Erythroblast (primary cell): Measurements from ENCODE around the gene POU2AF3.
"Not testable (repeated sequence)": the region's sequence is repeated elsewhere in the genome, so short reads cannot be mapped to it uniquely, and the experiment has no call there.

Experiments used
- DNase-seq, 2 experiments: peaks; one replicate each; lab custom pipeline; 2025; lab: John Stamatoyannopoulos, UW
- GATA1 ChIP-seq: IDR thresholded peaks from 2 replicates; pipeline ENCODE4 v1.6.1; 2011; ENCODE audit warnings: low read depth, mild to moderate bottlenecking, control low read depth, low read length, moderate library complexity
- POLR2A ChIP-seq: IDR thresholded peaks from 2 replicates; pipeline ENCODE4 v1.6.1; 2011; ENCODE audit warnings: mild to moderate bottlenecking, low read length

POU2AF3 gene

DNA sequence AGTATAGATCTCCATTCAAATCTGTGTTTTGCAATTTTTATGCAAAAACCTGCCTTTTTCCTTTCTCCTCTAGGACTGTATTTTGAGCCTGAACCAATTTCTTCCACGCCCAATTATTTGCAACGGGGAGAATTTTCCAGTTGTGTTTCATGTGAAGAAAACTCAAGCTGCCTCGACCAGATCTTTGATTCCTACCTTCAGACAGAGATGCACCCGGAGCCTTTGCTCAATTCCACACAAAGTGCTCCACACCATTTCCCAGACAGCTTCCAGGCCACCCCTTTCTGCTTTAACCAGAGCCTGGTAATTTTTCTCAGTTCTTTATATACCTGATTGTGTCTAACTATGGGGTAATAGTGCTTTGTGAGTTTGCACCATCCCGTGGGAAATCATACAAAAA, 8.0 kb downstream of the POU2AF3 start:
- no peak for TF ChIP-seq POLR2A
- TF ChIP-seq GATA1 = no peak

GRCh38 chr11:111307472-111308108, 9.2 kb downstream of the POU2AF3 start:
- no peak for TF ChIP-seq POLR2A
- no peak for TF ChIP-seq GATA1
- no peak for DNase-seq

More for the DNA sequence above, 8.0 kb downstream of the POU2AF3 start:
- no peak for DNase-seq

DNA sequence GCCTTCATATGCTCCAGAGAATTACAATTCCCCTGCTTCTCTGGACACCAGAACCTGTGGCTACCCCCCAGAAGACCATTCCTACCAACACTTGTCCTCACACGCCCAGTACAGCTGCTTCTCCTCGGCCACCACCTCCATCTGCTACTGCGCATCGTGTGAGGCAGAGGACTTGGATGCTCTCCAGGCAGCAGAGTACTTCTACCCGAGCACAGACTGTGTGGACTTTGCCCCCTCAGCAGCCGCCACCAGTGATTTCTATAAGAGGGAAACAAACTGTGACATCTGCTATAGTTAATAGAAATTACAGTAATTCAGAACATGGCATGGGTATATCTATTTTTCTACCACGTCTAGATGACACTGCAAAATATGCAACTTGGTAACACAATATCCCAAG, 9.8 kb downstream of the POU2AF3 start:
- no peak for TF ChIP-seq GATA1
- TF ChIP-seq POLR2A = no peak
- DNase-seq = no peak

DNA sequence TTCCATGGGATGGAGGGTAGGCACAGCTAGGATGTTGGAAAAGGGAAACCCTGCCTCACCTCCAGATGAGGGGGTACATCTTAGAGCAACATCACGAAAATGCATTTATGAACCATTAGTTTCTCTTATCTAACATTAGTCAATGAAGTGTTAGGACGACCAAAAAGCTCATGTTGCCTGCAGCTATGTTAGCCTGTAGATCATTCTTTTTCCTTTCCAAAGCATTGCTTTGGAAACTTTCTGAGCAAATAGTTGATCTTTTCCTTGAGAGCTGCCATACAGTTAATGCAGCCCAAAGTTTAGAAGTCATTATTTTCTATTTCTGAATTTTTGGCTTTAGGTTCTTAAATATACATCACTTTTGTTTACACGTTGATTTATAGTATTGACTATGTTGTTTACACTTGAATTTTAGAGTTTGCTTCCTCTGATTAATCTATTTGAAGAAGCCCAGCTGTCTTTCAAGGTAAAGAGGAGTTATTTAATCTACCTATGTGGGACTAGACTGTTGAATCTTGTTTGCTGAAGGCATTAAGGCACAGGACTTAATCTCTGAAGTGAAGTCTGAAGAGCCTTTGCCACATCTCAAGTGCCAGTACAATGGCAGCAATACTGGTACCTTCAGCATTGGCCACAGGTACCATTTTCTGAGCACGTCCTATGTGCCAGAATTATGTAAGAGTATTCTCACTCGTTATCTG, 11.0 kb downstream of the POU2AF3 start:
- no peak for TF ChIP-seq GATA1
- no peak for TF ChIP-seq POLR2A
- DNase-seq = no peak

DNA sequence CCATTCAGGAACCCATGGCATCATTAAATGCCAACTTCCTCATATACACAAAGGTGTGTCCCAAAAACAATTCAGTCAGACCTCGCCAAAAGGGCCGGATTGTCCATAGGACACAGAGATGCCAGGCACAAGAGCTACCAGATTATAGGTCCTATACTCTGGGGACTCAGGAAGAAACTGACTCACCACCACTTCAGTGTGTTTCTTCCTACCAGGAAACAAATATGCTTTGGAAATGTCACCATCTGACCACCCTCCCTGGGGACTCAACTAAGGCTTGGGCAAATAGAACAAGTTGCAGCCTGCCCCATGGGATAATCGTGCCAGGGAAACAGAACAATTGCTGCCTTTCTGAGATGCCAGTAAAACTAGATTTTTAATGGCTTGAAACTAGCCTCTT, 11.7 kb downstream of the POU2AF3 start:
- no peak for DNase-seq

GRCh38 chr11:111310723-111311122, 12.4 kb downstream of the POU2AF3 start:
- no peak for TF ChIP-seq GATA1
- TF ChIP-seq POLR2A = no peak
- DNase-seq = no peak

More for the DNA sequence above, 11.7 kb downstream of the POU2AF3 start:
- TF ChIP-seq POLR2A = no peak
- no peak for TF ChIP-seq GATA1

DNA sequence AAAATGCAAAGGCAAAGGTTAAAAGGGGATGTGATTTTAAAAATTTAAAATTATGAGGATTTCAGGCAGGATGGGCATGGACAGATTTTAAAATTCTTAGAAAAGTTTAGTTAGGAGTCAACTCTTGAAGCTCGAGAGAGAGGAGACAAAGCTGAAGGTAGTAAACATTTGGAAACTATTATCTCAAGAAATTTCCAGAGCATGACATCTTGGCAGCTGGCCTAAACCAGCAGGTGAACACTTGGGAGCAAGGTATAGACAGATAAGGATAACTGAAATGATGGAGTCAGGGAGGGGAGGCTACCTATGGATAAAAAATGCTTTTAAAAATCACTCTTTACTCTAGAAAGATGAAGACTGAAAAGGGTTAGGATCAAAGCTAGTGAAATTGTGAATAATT, 13.7 kb downstream of the POU2AF3 start:
- no peak for DNase-seq
- TF ChIP-seq POLR2A = no peak
- TF ChIP-seq GATA1 = no peak

DNA sequence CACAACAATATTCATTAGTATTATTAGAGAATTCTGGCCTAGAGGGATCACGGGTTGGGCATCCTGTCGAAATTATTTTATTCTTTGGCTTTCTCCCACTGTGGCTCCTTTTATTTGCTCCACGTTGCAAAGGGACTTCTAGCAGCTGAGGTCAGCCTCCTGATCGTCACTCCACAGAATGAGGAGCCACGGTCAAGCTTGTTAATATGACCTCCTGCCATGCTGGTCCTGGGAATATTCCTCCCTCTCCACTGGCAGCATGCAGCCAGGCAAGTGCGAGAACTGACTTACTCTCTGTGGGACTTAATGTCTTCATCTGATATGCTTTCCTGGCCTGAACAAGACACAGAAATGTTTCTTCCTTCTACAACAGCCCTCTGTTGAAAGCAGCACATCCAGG, 20.9 kb downstream of the POU2AF3 start:
- TF ChIP-seq GATA1 (no peak), POLR2A (no peak)
- DNase-seq = no peak

DNA sequence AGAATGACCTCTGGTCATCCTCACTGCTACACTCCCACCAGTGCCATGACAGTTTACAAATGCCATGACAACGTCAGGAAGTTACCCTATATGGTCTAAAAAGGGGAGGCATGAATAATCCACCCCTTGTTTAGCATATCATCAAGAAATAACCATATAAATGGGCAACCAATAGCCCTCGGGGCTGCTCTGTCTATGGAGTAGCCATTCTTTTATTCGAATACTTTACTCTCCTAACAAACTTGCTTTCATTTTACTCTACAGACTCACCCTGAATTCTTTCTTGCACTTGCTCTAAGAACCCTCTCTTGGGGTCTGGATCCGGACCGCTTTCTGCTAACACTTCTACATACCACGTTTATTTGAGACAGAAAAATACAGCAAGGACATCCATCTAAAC, 21.9 kb downstream of the POU2AF3 start:
- not testable (repeated sequence) for DNase-seq

GRCh38 chr11:111320728-111321568, 22.6 kb downstream of the POU2AF3 start:
- no peak for DNase-seq
- TF ChIP-seq POLR2A (no peak), GATA1 (no peak)

DNA sequence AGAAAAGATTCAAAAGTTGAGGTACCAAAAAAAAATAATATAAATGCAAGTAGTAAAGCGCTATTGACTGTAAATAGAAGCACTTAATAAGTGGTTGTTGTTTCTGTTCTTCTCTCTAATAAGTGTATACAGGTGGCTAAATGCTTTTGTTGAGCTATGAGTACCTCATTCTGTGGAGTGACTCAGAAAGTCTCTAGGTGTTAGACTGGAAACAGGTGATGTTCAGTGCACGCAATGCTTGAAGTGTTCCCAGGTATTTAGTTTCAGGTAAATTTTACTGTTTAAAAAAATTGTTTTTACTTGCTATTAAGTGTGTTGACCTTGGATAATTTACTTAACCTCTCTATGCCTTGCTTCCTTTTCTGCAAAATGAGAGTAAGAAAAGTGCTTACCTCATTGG, 24.2 kb downstream of the POU2AF3 start:
- no peak for TF ChIP-seq POLR2A
- TF ChIP-seq GATA1 = no peak

DNA sequence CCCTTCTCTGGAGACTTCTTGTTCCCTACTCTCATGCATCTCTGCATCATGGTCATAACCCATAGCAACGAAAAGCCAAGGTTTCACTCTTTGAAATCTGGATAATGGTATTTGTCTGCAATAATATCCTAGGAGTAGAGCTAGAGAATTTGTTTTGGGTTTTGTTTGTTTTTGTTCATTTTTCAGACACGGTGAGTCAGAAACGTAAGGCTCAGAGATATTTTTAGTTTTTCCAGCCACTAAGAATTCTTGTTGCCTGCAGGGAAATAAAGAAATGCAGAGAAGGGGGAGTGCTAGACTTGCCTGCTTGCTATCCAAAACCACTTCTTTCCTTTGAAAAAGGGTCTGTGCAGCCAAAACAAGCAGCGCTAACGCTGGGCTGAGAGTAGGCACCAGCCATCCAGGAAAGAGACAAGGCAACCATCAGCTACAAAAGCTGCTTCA, 26.0 kb downstream of the POU2AF3 start:
- TF ChIP-seq POLR2A (no peak), GATA1 (no peak)
- DNase-seq = no peak

More for the DNA sequence above, 24.2 kb downstream of the POU2AF3 start:
- DNase-seq = no peak

DNA sequence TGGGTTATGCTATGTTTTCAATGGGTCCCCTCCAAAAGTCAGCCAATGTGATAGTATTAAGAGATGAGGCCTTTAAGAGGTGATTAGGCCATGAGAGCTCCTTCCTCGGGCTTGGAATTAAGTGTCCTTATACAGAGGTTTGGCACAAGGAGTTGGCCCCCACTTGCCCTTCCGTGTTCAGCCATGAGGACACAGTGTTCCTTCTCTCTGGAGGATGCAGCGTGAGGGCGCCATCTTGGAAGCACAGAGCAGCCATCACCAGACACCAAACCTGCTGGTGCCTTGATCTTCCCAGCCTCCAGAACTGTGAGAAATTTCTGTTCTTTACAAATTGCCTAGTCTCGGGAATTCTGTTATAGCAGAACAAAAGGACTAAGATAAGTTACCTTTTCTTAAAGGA, 26.9 kb downstream of the POU2AF3 start:
- no peak for DNase-seq
- TF ChIP-seq POLR2A (no peak), GATA1 (no peak)

- no peak for DNase-seq
- TF ChIP-seq GATA1 = no peak
- no peak for TF ChIP-seq POLR2A
These were observed 28.5 kb downstream of the POU2AF3 start for GRCh38 chr11:111326824-111327223.

GRCh38 chr11:111327908-111328624, 29.7 kb downstream of the POU2AF3 start:
- no peak for DNase-seq
- TF ChIP-seq GATA1 (no peak), POLR2A (no peak)
